SU-DHL-6 (cell line): ENCODE results near the gene KCNJ16.

Experiments used
- H2AFZ ChIP-seq: fragments of 200-600 bp; sonication (generic); 2 replicates; pipeline ENCODE4 v1.6.1; 2014; ENCODE audit warnings: low read depth, mild to moderate bottlenecking, moderate library complexity, mixed read lengths, antibody characterized with exemption, low read length; ENCODE audit not compliant: severe bottlenecking
- H3F3A ChIP-seq: fragments of 200-600 bp; shearing (Covaris generic); 2 replicates; pipeline ENCODE4 v1.6.0; 2016; ENCODE audit warnings: antibody characterized with exemption, mild to moderate bottlenecking; ENCODE audit not compliant: insufficient read depth
- H3K27ac ChIP-seq: fragments of 200-600 bp; sonication (generic); 2 replicates; pipeline ENCODE4 v1.5.1; 2016; ENCODE audit warnings: low read depth, mild to moderate bottlenecking, low read length, moderate library complexity, mixed read lengths
- H3K27me3 ChIP-seq: fragments of 200-600 bp; sonication (generic), shearing (Covaris generic); 2 replicates; pipeline ENCODE4 v1.6.0; 2014; ENCODE audit warnings: mild to moderate bottlenecking, low read length
- H3K36me3 ChIP-seq: fragments of 200-600 bp; sonication (generic); 2 replicates; pipeline ENCODE4 v1.6.1; 2014; ENCODE audit warnings: mild to moderate bottlenecking, low read length, mixed read lengths
- H3K4me2 ChIP-seq: fragments of 300-600, 200-600 bp; shearing (Covaris generic), sonication (generic); 2 replicates; pipeline ENCODE4 v1.6.0; 2014; ENCODE audit warnings: low read length, low read depth, mild to moderate bottlenecking; ENCODE audit not compliant: poor library complexity, severe bottlenecking
- H3K4me3 ChIP-seq: fragments of 200-600 bp; sonication (generic); 2 replicates; pipeline ENCODE4 v1.5.1; 2014; ENCODE audit warnings: antibody characterized with exemption, low read length, mild to moderate bottlenecking, mixed read lengths; ENCODE audit not compliant: insufficient read depth, poor library complexity, severe bottlenecking
- H3K79me2 ChIP-seq: fragments of 200-600 bp; sonication (generic); 2 replicates; pipeline ENCODE4 v1.6.1; 2014; ENCODE audit warnings: mild to moderate bottlenecking, low read length, moderate library complexity; ENCODE audit not compliant: insufficient read depth
- H3K9ac ChIP-seq: fragments of 200-600 bp; sonication (generic); 2 replicates; pipeline ENCODE4 v1.7.0; 2014; ENCODE audit warnings: mild to moderate bottlenecking, low read length
- H3K9me2 ChIP-seq: fragments of 200-600 bp; sonication (generic); replicated peaks from 2 replicates; pipeline ENCODE4 v1.6.1; 2014; ENCODE audit warnings: low read length; ENCODE audit not compliant: insufficient read depth
- H3K9me3 ChIP-seq: fragments of 200-600 bp; sonication (generic); 2 replicates; pipeline ENCODE4 v1.6.1; 2014; ENCODE audit warnings: low read length, mixed read lengths; ENCODE audit not compliant: insufficient read depth
- H4K20me1 ChIP-seq: fragments of 200-600 bp; sonication (generic); 2 replicates; pipeline ENCODE4 v1.6.1; 2014; ENCODE audit warnings: low read depth, mild to moderate bottlenecking, antibody characterized with exemption, low read length, moderate library complexity, mixed read lengths
- CTCF ChIP-seq: fragments of 200-600 bp; sonication (generic); IDR thresholded peaks from one replicate; pipeline ENCODE4 v1.5.1; 2017; ENCODE audit warnings: antibody characterized with exemption, mild to moderate bottlenecking, low read length, moderate library complexity; ENCODE audit not compliant: insufficient read depth, poor library complexity, severe bottlenecking
- EZH2phosphoT487 ChIP-seq: fragments of 200-600 bp; sonication (generic), shearing (Covaris generic); conservative IDR thresholded peaks from 2 replicates; pipeline ENCODE4 v1.6.1; 2018; ENCODE audit warnings: mild to moderate bottlenecking, antibody characterized with exemption, low read length, moderate library complexity, mixed read lengths

The KCNJ16 gene

GRCh38 chr17:70123193-70123592 is 48.2 kb downstream of the KCNJ16 start:
- H3K9ac ChIP-seq: no peak overlapping the region
- no peaks in the 10 kb centered on the region for H3K9me2 ChIP-seq
- no peak overlapping the region for H2AFZ ChIP-seq
- no peak overlapping the region for H3K27ac ChIP-seq
- H3K4me3 ChIP-seq: no peak overlapping the region
- no peaks in the 10 kb centered on the region for H3F3A ChIP-seq
- no peak for TF ChIP-seq CTCF
- no peak for TF ChIP-seq EZH2phosphoT487
- H3K4me2 ChIP-seq: no peak overlapping the region
- H3K36me3 ChIP-seq: no peaks in the 10 kb centered on the region
- no peaks in the 10 kb centered on the region for H4K20me1 ChIP-seq
- no peaks in the 10 kb centered on the region for H3K79me2 ChIP-seq
- H3K27me3 ChIP-seq: no peaks in the 10 kb centered on the region
- no peaks in the 10 kb centered on the region for H3K9me3 ChIP-seq

GRCh38 chr17:70124723-70125122 is 49.7 kb downstream of the KCNJ16 start:
- TF ChIP-seq CTCF (no peak), EZH2phosphoT487 (no peak)

DNA sequence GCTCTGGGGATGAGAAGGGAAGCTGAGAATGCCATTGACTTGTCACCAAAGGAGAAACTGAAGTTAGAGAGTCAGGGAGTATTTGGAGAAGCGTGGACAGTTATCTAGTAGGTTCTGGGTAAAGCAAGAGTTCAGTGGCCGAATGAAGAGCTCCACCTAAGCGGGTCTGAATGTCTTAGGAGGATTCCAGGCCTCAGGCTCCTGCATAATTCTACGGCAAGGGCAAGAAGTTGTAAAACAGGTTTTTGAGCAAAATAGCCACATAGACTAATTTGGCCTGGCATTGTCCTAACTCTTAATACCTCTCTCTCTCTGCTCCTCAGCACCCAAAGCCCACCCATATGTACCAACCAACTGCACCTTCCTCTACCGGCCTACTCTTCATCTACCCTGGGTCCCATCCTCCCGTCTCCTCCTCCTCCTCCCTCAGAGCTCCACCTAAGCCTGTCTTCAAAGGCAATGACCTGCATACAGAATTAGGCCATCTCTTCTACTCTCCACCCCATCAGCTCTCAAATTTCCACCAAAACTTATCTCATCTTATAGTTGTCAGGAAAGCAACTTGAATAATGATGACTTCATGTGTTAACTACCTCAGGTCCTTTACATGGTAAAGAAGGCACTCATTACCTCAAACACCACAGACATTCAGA is 52.3 kb downstream of the KCNJ16 start:
- H3K4me2 ChIP-seq: no peak overlapping the region
- no peaks in the 10 kb centered on the region for H3K9me2 ChIP-seq
- no peak overlapping the region for H2AFZ ChIP-seq

More at GRCh38 chr17:70124723-70125122, 49.7 kb downstream of the KCNJ16 start:
- Histone ChIP-seq H3K9me3 (no peaks in the 10 kb centered on the region), H3K9me2 (no peaks in the 10 kb centered on the region), H3K36me3 (no peaks in the 10 kb centered on the region), H3K9ac (no peak overlapping the region), H4K20me1 (no peaks in the 10 kb centered on the region), H3K27ac (no peak overlapping the region), H3K4me2 (no peak overlapping the region), H3K79me2 (no peaks in the 10 kb centered on the region), H3K27me3 (no peaks in the 10 kb centered on the region), H2AFZ (no peak overlapping the region), H3K4me3 (no peak overlapping the region), H3F3A (no peaks in the 10 kb centered on the region)

More for the DNA sequence above, 52.3 kb downstream of the KCNJ16 start:
- no peak overlapping the region for H3K4me3 ChIP-seq
- no peak overlapping the region for H3K9ac ChIP-seq
- no peaks in the 10 kb centered on the region for H3F3A ChIP-seq
- no peaks in the 10 kb centered on the region for H3K27me3 ChIP-seq
- H4K20me1 ChIP-seq: no peaks in the 10 kb centered on the region
- no peak overlapping the region for H3K27ac ChIP-seq
- H3K9me3 ChIP-seq: no peaks in the 10 kb centered on the region
- no peaks in the 10 kb centered on the region for H3K36me3 ChIP-seq
- no peaks in the 10 kb centered on the region for H3K79me2 ChIP-seq
- TF ChIP-seq CTCF: no peak
- no peak for TF ChIP-seq EZH2phosphoT487
